ENCODE results near the gene SLC10A7.

- TF ChIP-seq CTCF (IDR thresholded peaks at IDR 0.05) (no peak), POLR2A (IDR thresholded peaks at IDR 0.05) (no peak)
These were observed 193.7 kb downstream of the SLC10A7 start for GRCh38 chr4:146327859-146328650.

Data from adrenal gland (tissue), 5 donors.